ENCODE data around the gene RBM20. TPM values are rescaled to one million over a fixed set of nuclear protein-coding genes. Genes with fewer than 3 reads are reported as not detected.
"Not testable (repeated sequence)": the region's sequence is repeated elsewhere in the genome, so short reads cannot be mapped to it uniquely, and the experiment has no call there.

RBM20 gene
- total RNA-seq, 1 donor from 2014 or later: 105 TPM

- intact Hi-C loops (cut with DNase I): loop anchor here (10.0 kb wide), 1 partner anchor 122 kb away; no protein-coding TSS in a partner anchor
- no peak for DNase-seq (ENCODE audit: low spot score)
These were observed 1.7 kb upstream of the RBM20 start for GRCh38 chr10:110642204-110643034.

DNA sequence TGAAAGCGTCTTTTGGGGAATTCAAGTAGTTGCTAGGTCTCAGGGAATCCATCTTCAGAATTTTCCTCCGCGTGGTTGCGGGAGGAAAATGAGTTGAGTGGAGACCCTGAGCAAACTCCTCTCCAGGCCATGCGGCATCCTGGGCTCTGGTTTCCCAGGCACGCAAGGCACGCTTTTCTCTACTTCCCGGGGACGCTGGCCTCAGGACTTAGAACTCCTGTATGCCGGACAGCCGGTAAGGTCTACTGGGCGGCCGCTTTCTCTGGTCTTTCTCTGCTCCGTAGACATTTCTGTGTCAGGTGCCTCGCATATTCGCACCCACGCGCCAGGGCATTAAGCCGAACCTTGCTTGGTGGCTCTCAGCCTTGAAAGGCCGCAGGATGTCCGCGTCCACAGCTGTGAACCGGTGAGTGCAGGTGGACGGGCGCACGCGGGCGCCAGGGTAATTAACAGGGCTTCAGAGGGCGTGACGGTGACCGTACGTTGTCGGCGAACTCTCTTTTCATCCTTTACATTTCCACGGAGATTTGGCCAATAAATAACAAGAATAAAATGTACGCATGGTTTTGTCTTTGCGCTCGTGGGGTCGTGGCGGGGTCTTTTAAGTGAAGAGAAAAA is 992 bp upstream of the RBM20 start:
- intact Hi-C loops (cut with DNase I): loop anchor here (10.0 kb wide), 1 partner anchor 122 kb away; no protein-coding TSS in a partner anchor
- no peak for DNase-seq (ENCODE audit: low spot score)

DNA sequence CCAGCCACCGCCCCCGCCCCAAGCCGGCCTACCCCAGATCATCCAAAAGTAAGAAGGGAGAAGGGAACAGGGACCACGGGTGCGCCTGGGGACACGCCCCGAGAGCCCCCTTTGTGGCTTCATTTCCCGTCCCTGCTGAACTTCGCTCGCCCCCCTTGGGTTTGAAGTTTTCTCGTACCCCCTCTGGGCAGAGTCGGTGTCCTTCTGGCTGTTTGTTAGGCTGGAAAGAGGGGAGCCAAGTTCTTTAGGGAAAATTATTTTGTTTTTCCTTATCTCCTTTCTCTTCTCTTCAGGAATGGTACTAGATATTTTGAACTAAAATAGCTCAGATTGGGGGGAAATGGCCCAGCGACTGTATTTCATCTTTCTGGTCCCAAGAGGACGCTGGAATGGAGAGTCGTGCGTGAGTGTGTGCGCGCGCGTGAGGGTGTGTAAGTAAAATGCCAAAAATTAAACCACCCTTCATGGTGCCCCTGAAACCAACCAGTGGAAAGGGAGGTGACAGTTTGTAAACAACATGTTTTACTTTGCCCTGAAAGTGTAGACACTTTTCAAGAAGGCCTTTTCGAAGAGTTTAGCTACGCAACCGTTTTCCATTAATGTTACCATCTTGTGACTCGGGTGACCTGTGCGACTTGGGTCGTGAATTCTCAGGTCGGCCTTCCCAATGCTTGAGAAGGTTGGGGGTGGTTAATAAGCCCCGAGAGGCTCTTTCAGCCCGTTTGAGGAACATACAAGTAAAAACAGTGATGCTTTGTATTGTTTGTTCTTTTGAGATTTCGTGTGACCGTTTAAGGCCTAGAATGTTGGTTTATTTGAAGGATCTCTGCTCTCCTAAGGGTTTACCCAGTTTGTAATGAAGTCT is 694 bp downstream of the RBM20 start:
- DNase-seq (ENCODE audit: low spot score): no peak
- intact Hi-C loops (cut with DNase I): loop anchor here (10.0 kb wide), 1 partner anchor 120 kb away; no protein-coding TSS in a partner anchor

DNA sequence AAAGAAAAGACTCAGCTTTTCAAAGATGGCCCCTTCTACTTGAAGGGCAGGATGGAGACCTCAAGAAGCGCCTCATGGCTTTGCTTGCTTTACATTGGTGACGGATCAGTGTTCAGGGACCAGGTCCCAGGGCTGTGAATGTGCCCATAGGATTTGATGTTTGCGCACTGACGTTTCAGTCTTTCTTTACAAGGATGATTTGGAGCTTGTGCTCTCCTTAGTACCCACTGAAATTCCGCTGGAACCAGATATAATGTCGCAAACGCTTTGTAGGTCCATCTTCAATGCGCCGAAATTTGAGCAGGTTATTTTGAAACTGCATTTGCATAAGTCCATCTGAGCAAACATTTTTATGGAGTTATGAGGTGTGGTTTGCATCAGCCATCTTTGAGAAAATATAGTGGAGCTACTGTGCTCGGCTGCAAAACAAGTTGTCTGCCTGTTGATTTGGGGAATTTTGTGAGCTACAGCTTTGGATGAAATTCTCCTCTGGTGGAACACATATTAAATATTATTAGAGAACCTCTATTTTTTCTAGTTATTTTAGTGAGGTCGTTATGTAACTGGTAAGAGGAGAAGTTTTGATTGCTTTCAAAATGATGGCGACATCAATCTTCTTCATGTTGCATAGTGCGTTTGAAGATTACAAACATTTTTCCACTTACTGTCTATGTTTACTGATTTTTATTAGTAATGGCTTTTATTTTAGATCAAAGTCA is 2.4 kb downstream of the RBM20 start:
- no peak for DNase-seq (ENCODE audit: low spot score)
- intact Hi-C loops (cut with DNase I): loop anchor here (2.0 to 10.0 kb wide), 2 partner anchors 26 to 118 kb away; no protein-coding TSS in a partner anchor

- no peak for DNase-seq (ENCODE audit: low spot score)
- intact Hi-C loops (cut with DNase I): loop anchor here (2.0 to 10.0 kb wide), 2 partner anchors 26 to 118 kb away; no protein-coding TSS in a partner anchor
These were observed 2.9 kb downstream of the RBM20 start for GRCh38 chr10:110647136-110647430.

DNA sequence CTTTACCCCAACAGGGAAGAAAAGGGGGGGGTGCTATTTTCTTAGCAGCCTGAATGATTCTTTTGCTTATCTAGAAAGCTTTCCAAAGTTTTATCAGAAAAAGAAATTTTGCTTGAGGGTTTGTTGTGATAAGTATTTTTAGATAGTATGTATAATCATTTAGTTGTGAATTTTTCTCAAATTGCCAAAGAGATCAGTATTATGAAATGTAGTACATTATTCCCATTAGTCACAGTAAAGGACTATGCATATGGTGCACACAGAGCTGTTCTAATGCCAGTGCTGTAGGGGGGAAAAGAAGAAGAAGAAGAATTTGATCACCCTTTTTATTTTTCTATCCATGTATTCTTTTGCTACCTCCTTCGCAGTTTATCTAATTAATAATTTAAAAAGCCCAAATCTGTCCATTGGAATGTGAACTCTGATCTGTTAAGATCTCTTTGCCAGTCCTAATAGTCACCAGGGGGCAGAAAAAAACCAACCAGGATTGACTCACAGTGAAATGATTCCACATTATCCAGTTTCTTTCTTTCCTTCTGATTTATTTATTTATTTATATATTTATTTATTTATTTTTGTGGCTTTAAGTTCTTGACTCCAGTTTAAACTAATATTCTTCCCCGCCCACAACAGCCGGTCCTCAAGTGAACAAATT is 4.7 kb downstream of the RBM20 start:
- intact Hi-C loops (cut with DNase I): loop anchor here (10.0 kb wide), 1 partner anchor 116 kb away; no protein-coding TSS in a partner anchor
- no peak for DNase-seq (ENCODE audit: low spot score)

- intact Hi-C loops (cut with DNase I): loop anchor here (10.0 kb wide), 1 partner anchor 115 kb away; no protein-coding TSS in a partner anchor
These were observed 5.5 kb downstream of the RBM20 start for GRCh38 chr10:110649347-110650264.

DNA sequence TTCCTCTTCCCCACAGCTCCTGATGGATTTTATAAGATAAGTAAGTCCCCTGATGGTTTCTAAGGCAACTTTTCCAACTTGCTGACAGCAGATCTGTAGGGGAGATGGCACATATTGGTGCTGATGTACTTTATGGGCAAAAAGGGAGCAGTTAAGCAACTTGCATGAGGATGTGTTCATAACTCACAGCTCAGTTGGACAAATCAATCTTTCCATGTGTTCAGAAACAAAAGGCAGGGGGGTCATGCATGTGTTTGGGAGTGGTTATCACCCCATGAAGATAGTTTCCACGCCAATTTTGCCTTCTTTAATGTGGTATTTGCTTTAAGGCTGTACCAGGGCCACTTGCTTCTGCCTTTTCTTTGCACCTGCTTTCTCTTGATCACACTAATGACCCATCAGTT is 6.1 kb downstream of the RBM20 start:
- no peak for DNase-seq (ENCODE audit: low spot score)
- intact Hi-C loops (cut with DNase I): no loop called here

More at GRCh38 chr10:110649347-110650264, 5.5 kb downstream of the RBM20 start:
- DNase-seq (ENCODE audit: low spot score): no peak

GRCh38 chr10:110651044-110651958 is 7.2 kb downstream of the RBM20 start:
- intact Hi-C loops (cut with DNase I): no loop called here
- DNase-seq (ENCODE audit: low spot score): no peak

DNA sequence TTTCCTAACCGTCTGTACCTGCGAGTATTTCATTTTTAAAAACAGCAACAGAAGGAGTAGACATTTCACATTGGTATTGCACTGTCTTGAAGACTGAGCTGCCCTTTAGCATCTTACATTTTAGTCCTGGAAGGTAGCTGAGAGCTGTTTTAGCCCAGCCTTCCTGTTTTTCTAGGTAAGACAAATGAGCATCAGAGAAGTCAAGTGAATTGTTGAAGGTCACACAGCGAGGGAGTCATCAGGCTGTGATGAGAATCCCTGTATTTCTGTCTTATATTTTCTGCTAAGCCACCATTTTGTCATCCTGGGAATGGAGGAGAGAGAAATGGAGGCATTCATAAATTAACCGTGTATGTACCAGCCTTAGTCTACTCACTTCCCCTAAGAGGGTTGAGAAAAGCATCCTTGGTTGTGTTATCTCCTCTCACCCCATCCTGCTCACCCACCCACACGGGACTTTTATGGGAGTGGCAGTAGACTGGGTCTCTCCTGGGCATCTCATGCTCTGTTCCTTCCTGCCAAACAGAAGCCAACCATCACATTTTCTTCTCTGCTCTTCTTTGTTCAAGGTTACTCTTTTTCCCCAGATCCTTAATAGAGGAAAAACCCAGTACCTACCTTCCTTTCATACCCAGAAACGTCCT is 8.5 kb downstream of the RBM20 start:
- intact Hi-C loops (cut with DNase I): no loop called here
- no peak for DNase-seq (ENCODE audit: low spot score)

DNA sequence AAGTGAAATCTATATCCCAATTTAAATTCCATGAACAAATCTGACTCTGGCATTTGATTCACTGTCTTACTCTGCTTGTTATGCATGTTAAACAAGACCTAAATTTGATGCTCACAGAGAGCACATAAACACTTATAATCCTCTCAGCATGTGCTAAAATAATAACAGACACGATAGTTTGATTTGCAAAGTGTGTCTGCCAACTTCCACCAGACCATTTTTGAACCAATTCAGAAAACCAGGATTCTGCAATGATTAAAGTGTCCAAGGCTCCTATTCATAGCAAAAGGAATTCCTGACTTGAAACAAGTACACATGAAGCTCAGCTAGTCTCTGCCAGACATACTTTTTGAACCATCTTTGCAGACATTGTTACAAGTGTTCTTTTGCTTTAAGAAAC is 11.2 kb downstream of the RBM20 start:
- intact Hi-C loops (cut with DNase I): no loop called here
- DNase-seq (ENCODE audit: low spot score): no peak

GRCh38 chr10:110656612-110657011 is 12.5 kb downstream of the RBM20 start:
- intact Hi-C loops (cut with DNase I): no loop called here
- no peak for DNase-seq (ENCODE audit: low spot score)

GRCh38 chr10:110657973-110658691 is 14.0 kb downstream of the RBM20 start:
- intact Hi-C loops (cut with DNase I): no loop called here
- DNase-seq (ENCODE audit: low spot score): no peak

DNA sequence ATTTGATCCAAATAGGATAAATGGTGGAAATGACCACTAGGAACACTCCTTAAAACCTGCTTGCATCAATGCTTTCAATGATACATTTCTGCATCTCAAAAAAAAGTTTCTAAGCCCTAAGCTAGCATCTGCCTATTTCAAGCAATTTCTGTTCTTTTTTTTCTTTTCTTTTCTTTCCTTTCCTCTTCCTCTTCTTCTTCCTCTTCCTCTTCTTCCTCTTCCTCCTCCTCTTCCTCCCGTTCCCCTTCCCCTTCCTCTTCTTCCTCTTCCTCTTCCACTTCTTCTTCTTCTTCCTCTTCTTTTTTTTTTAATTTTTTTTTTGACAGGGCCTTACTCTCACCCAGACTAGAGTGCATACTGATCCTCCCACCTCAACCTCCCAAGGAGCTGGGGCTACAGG is 15.4 kb downstream of the RBM20 start:
- intact Hi-C loops (cut with DNase I): no loop called here
- no peak for DNase-seq (ENCODE audit: low spot score)

- DNase-seq (ENCODE audit: low spot score); intact Hi-C loops (cut with DNase I): not testable (repeated sequence)
These were observed 16.2 kb downstream of the RBM20 start for GRCh38 chr10:110660289-110660688.

DNA sequence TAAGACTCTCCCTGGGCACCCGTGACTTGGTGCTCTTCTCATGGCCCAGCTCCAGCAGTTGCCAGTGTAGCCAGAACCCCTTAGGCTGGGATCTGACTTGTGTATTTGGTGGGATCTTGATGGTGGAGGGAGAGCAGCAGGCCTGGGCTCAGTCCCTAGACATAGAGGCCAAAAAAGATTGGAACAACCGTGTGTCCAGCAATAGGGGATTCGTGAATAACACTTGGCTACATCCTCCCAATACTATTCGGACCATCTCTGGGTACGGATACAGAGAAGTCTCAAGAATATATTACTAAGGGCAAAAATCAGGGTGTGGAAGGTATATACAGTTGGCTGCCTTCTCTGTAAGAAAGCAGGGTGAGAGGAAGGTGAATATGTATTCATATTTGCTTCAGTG is 17.2 kb downstream of the RBM20 start:
- intact Hi-C loops (cut with DNase I): no loop called here

More for the DNA sequence above, 17.2 kb downstream of the RBM20 start:
- no peak for DNase-seq (ENCODE audit: low spot score)
